PC-9 (cell line): ENCODE results near the gene CAPN13.

Experiments
- EZH2 ChIP-seq: fragments of 200-600 bp; sonication (generic); IDR thresholded peaks from 2 replicates; pipeline ENCODE4 v1.8.0; 2017; ENCODE audit warnings: antibody characterized with exemption, low read depth
- TF ChIP-seq, protein P1 (sequence below): fragments of 200-600 bp; sonication (generic); conservative IDR thresholded peaks from 2 replicates; pipeline ENCODE4 v1.6.1; 2017; ENCODE audit warnings: mixed run types, antibody characterized with exemption, mild to moderate bottlenecking, moderate library complexity

- TF ChIP-seq, protein P1, sequence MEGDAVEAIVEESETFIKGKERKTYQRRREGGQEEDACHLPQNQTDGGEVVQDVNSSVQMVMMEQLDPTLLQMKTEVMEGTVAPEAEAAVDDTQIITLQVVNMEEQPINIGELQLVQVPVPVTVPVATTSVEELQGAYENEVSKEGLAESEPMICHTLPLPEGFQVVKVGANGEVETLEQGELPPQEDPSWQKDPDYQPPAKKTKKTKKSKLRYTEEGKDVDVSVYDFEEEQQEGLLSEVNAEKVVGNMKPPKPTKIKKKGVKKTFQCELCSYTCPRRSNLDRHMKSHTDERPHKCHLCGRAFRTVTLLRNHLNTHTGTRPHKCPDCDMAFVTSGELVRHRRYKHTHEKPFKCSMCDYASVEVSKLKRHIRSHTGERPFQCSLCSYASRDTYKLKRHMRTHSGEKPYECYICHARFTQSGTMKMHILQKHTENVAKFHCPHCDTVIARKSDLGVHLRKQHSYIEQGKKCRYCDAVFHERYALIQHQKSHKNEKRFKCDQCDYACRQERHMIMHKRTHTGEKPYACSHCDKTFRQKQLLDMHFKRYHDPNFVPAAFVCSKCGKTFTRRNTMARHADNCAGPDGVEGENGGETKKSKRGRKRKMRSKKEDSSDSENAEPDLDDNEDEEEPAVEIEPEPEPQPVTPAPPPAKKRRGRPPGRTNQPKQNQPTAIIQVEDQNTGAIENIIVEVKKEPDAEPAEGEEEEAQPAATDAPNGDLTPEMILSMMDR = no peak
- no peak for TF ChIP-seq EZH2
These were observed 85.3 kb downstream of the CAPN13 start for GRCh38 chr2:30721668-30722647.
